IPS-15b (cell line): Measurements from ENCODE around the gene RBPJL.

Source experiments
- H3K27me3 ChIP-seq: one replicate; pipeline ENCODE4 v1.6.1; 2013; ENCODE audit warnings: low read length; ENCODE audit not compliant: control insufficient read depth, insufficient read depth
- H3K36me3 ChIP-seq: one replicate; pipeline ENCODE4 v1.6.1; 2013; ENCODE audit warnings: low read length; ENCODE audit not compliant: control insufficient read depth, insufficient read depth
- H3K4me1 ChIP-seq: one replicate; pipeline ENCODE4 v1.6.1; 2013; ENCODE audit warnings: mild to moderate bottlenecking, low read length; ENCODE audit not compliant: control insufficient read depth, insufficient read depth
- H3K4me3 ChIP-seq: one replicate; pipeline ENCODE4 v1.5.1; 2013; ENCODE audit warnings: low read depth, low read length
- H3K9ac ChIP-seq: one replicate; pipeline ENCODE4 v1.6.1; 2013; ENCODE audit warnings: low read depth, mild to moderate bottlenecking, low read length
- H3K9me3 ChIP-seq: one replicate; pipeline ENCODE4 v1.6.1; 2013; ENCODE audit warnings: mild to moderate bottlenecking, low read length; ENCODE audit not compliant: control insufficient read depth, insufficient read depth

Gene RBPJL

GRCh38 chr20:45279992-45280391, 26.6 kb upstream of the RBPJL start:
- Histone ChIP-seq H3K36me3 (no peaks in the 10 kb centered on the region), H3K9me3 (no peaks in the 10 kb centered on the region), H3K4me3 (no peak overlapping the region), H3K9ac (no peak overlapping the region), H3K4me1 (no peaks in the 10 kb centered on the region), H3K27me3 (no peaks in the 10 kb centered on the region)

- Histone ChIP-seq H3K9ac (no peak overlapping the region), H3K27me3 (peaks cover 2% of the 10 kb centered on the region), H3K36me3 (no peaks in the 10 kb centered on the region), H3K4me3 (no peak overlapping the region), H3K4me1 (no peaks in the 10 kb centered on the region), H3K9me3 (no peaks in the 10 kb centered on the region)
Measured at GRCh38 chr20:45282700-45283550, 23.7 kb upstream of the RBPJL start.

DNA sequence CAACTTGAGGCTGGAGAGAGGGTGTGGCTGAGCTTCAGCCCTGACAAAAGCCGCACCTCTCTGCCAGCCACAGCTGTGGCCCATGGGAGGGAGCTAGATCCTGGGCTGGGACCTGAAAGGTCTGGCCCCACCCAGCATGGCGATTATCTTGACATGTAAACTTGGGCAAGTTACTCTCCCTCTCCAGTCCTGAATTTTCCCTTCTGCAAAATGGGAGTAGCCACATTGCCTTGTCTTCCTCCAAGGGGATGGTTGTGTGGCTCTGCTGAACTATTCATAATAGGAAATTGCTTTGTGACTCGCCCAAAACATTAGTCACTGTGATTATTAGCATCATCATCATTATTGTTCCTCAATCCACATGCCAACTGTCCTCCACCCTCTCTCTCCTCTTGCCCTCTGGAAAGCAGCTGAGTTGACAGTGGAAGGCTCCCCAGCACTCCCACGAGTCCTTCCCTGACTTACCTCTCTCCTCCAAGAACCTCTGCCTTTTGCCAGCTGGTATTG, 23.0 kb upstream of the RBPJL start:
- no peak overlapping the region for H3K4me3 ChIP-seq
- peaks cover 2% of the 10 kb centered on the region for H3K27me3 ChIP-seq
- H3K36me3 ChIP-seq: no peaks in the 10 kb centered on the region
- H3K9me3 ChIP-seq: no peaks in the 10 kb centered on the region
- H3K9ac ChIP-seq: no peak overlapping the region
- H3K4me1 ChIP-seq: no peaks in the 10 kb centered on the region

- Histone ChIP-seq H3K4me1 (no peaks in the 10 kb centered on the region), H3K4me3 (no peak overlapping the region), H3K9me3 (no peaks in the 10 kb centered on the region), H3K9ac (no peak overlapping the region), H3K27me3 (peaks cover 24% of the 10 kb centered on the region), H3K36me3 (no peaks in the 10 kb centered on the region)
Measured at GRCh38 chr20:45288376-45288775, 18.3 kb upstream of the RBPJL start.

- Histone ChIP-seq H3K4me3 (no peak overlapping the region), H3K27me3 (peaks cover 24% of the 10 kb centered on the region)
Measured at GRCh38 chr20:45288860-45289259, 17.8 kb upstream of the RBPJL start.

GRCh38 chr20:45289942-45290676, 16.5 kb upstream of the RBPJL start:
- H3K4me3 ChIP-seq: no peak overlapping the region
- no peak overlapping the region for H3K9ac ChIP-seq
- H3K9me3 ChIP-seq: peaks cover 6% of the 10 kb centered on the region
- H3K36me3 ChIP-seq: no peaks in the 10 kb centered on the region
- H3K27me3 ChIP-seq: peaks cover 33% of the 10 kb centered on the region
- H3K4me1 ChIP-seq: no peaks in the 10 kb centered on the region

More at GRCh38 chr20:45288860-45289259, 17.8 kb upstream of the RBPJL start:
- Histone ChIP-seq H3K9me3 (no peaks in the 10 kb centered on the region), H3K9ac (no peak overlapping the region), H3K36me3 (no peaks in the 10 kb centered on the region), H3K4me1 (no peaks in the 10 kb centered on the region)

DNA sequence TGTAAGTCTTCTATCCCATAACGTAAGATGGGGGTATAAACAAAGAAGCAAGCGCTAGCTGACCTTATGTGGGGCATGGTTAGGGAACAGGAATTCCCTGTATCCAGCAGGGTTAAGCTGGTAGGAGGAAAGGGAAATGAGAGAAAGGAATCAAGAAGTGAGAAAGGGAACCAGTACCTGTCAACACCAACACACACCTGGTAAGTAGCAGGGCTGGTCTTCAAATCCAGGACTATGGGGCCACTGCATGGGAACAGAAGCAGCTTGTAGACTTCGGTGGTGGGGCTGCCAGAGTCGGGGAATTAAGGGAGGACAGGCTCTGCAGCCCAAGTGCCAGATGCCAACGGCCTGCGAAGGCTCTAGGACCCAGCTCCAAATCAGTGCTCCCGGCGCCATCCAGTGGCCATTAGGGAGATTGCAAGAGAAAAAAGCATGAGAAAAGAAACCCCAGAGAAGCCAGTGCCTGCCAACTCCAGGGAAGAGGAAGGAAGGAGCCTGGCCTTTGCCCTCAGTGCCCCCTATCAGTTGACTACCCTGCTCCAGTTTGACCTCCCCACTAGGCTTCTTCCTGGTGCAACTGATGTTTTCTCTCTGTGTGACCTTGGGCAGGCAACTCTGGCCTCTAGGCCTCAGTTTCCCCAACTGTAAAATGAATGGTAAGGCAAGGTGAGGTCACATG, 15.8 kb upstream of the RBPJL start:
- Histone ChIP-seq H3K4me3 (no peak overlapping the region), H3K9me3 (peaks cover 6% of the 10 kb centered on the region), H3K9ac (no peak overlapping the region), H3K36me3 (no peaks in the 10 kb centered on the region), H3K4me1 (no peaks in the 10 kb centered on the region), H3K27me3 (peaks cover 33% of the 10 kb centered on the region)

DNA sequence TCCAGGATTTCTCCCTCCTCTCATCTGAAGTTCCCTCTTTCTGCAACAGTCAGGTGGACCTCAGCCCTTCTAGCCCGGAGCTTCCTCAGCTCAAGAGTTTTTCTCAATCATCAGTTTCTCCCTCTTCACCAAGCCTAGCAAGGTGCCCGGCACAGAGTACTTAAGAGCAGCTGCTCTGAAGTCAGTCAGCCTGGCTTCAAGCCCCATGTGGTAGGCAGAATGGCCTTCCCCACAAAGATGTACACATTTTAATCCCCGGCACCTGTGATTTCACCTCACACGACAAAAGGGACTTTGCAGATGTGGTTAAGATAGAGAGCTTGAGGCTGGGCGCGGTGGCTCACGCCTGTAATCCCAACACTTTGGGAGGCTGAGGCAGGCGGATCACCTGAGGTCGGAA, 15.1 kb upstream of the RBPJL start:
- peaks cover 6% of the 10 kb centered on the region for H3K9me3 ChIP-seq
- no peaks in the 10 kb centered on the region for H3K4me1 ChIP-seq
- H3K9ac ChIP-seq: no peak overlapping the region
- H3K27me3 ChIP-seq: peaks cover 33% of the 10 kb centered on the region
- no peaks in the 10 kb centered on the region for H3K36me3 ChIP-seq
- H3K4me3 ChIP-seq: no peak overlapping the region

DNA sequence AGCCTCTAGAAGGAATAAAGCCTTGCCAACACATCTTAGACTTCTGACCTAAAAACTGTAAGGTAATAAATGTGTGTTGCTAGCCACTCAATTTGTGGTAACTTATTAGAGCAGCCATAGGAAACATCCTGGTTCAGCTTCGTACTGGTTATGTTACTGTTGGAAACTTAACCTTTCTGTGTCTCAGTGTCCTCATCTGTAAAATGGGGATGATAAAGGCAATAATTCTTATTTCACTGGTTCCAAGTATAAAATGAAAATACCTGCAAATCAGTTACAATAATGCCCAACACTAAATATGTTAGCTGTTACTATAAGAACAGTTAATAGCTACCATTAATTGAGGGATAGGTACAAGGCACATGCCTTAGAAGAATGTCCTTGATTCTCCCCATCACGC, 14.3 kb upstream of the RBPJL start:
- no peaks in the 10 kb centered on the region for H3K4me1 ChIP-seq
- H3K27me3 ChIP-seq: peaks cover 33% of the 10 kb centered on the region
- no peaks in the 10 kb centered on the region for H3K36me3 ChIP-seq
- peaks cover 6% of the 10 kb centered on the region for H3K9me3 ChIP-seq
- H3K9ac ChIP-seq: no peak overlapping the region
- H3K4me3 ChIP-seq: no peak overlapping the region

DNA sequence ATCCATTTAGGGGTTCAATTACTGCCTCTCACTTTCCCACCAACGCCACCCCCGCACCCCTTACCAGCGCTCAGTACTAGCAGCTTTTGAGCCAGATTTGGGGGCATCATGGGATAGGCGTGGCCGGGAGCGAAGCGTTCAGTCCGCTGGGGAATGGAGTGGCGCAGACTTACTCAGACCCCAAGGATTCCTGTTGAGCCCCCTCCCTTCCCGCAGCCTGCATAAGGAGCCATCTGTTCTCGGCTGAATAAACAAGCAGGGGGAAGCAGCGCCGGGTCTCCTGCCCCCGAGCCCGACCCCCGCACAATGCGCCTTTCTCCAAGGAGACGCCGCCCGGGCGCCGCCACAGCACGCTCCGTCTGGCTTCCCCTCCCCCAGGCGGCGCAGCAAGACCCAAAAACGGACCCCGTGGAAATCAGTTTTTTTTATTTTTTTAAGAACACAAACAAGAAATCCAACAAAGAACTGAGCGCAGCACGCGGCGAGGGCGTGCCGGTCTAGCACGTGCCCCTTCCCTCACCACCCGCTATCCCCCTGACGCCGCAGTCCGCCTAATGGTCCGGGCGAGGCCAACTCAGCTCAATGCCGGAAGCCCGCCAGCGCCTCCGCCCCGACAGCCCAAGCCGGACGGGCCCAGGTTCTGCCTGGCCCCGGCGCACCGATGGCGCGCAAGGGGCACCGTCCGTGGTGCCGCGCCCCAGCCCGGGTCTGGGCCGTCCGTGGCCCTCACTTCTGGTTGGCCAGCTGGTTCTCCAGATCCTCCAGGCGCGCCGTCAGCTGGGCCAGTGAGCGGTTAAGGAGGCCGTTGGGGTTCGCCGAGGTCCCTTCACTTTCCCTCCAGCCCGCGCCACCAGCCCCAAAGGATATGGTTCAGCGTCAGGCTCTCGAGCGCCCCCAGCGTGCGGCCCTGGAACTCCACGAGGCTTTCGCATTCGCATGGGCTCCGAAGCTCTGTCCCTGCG, 13.3 kb upstream of the RBPJL start:
- Histone ChIP-seq H3K9ac (peak overlapping the region; percentile 37), H3K4me1 (no peaks in the 10 kb centered on the region), H3K27me3 (peaks cover 31% of the 10 kb centered on the region), H3K36me3 (no peaks in the 10 kb centered on the region), H3K9me3 (peaks cover 6% of the 10 kb centered on the region), H3K4me3 (peak overlapping the region; percentile 48)

GRCh38 chr20:45294003-45294368, 12.7 kb upstream of the RBPJL start:
- H3K4me3 ChIP-seq: no peak overlapping the region
- H3K9me3 ChIP-seq: peaks cover 6% of the 10 kb centered on the region
- no peaks in the 10 kb centered on the region for H3K4me1 ChIP-seq
- H3K36me3 ChIP-seq: no peaks in the 10 kb centered on the region
- no peak overlapping the region for H3K9ac ChIP-seq
- peaks cover 31% of the 10 kb centered on the region for H3K27me3 ChIP-seq
